Esophagus muscularis mucosa (tissue), 4 donors: ENCODE measurements around the gene GHR. TPM values are rescaled to one million over a fixed set of nuclear protein-coding genes. Genes with fewer than 3 reads are reported as not detected.
"Not testable (repeated sequence)": the region's sequence is repeated elsewhere in the genome, so short reads cannot be mapped to it uniquely, and the experiment has no call there.

Source experiments
- DNase-seq: peaks from one replicate; pipeline ENCODE4 v3.0.0-alpha.2; 2017; ENCODE audit errors: extremely low spot score
- H3K27ac ChIP-seq, 4 donors: fragments of 200-600 bp; sonication (generic); replicated peaks in 1 of 4; 1 replicate in 3 of 4; 2 replicates in 1 of 4; pipeline ENCODE4 v1.5.1; 2016 to 2019; ENCODE audit warnings: mild to moderate bottlenecking in 1 of 4
- H3K27me3 ChIP-seq, 4 donors: fragments of 200-600 bp; sonication (generic); one replicate each; pipeline versions ENCODE4 v1.5.1 to v1.6.0; 2016 to 2019
- H3K36me3 ChIP-seq, 4 donors: fragments of 200-600 bp; sonication (generic); one replicate each; pipeline ENCODE4 v1.5.1; 2016 to 2019
- H3K4me1 ChIP-seq, 4 donors: fragments of 200-600 bp; sonication (generic); one replicate each; pipeline ENCODE4 v1.5.1; 2016 to 2019
- H3K4me3 ChIP-seq, 4 donors: fragments of 200-600 bp; sonication (generic); 1 replicate in 2 of 4; 2 replicates in 2 of 4; pipeline ENCODE4 v1.5.1; 2016 to 2019; ENCODE audit warnings: mild to moderate bottlenecking in 4 of 4, moderate library complexity in 1 of 4
- H3K9me3 ChIP-seq, 4 donors: fragments of 200-600 bp; sonication (generic); 1 replicate in 3 of 4; 2 replicates in 1 of 4; pipeline ENCODE4 v1.5.1; 2016 to 2019
- EP300 ChIP-seq: sonication (generic); formaldehyde crosslinking; IDR thresholded peaks from one replicate; pipeline ENCODE4 v1.6.1; 2017; ENCODE audit warnings: antibody characterized with exemption
- POLR2A ChIP-seq: fragments of 450-650 bp; IDR thresholded peaks from one replicate; pipeline ENCODE4 v1.6.1; 2017; ENCODE audit warnings: antibody characterized with exemption, moderate library complexity, mild to moderate bottlenecking, low read depth
- POLR2AphosphoS5 ChIP-seq, 2 donors: sonication (generic); formaldehyde crosslinking; IDR thresholded peaks; one replicate each; pipeline ENCODE4 v1.6.1; 2017; ENCODE audit warnings: antibody characterized with exemption in 2 of 2
- WGBS: methylation state at CpG from one replicate; pipeline ENCODE4 v1.1.5; 2018; 5-methylcytosine and 5-hydroxymethylcytosine counted together
- intact Hi-C: fragments of 100-400 bp; cut with DNase I; formaldehyde crosslinking; loops from one replicate; pipeline ENCODE4 v1.15.1; 2023
- total RNA-seq, 4 donors: library from RNA; depleted of rRNA; stranded (reverse); fragments of >200 nt; gene quantifications; one replicate each; pipeline versions ENCODE4 v1.1.0 to v1.2.1, GENCODE V29; 2016
- TF ChIP-seq, protein P1 (sequence below), 3 experiments: fragments of 200-600 bp in 2 of 3; fragments of 450-650 bp in 1 of 3; sonication (generic) in 2 of 3; IDR thresholded peaks; one replicate each; pipeline ENCODE4 v1.5.1; 2017 to 2019; ENCODE audit warnings: antibody characterized with exemption in 3 of 3, mild to moderate bottlenecking in 2 of 3, moderate library complexity in 1 of 3

Gene GHR
- total RNA-seq, 4 donors from 2014 or later, result 5.3 to 9.1 (median 6.5) TPM

DNA sequence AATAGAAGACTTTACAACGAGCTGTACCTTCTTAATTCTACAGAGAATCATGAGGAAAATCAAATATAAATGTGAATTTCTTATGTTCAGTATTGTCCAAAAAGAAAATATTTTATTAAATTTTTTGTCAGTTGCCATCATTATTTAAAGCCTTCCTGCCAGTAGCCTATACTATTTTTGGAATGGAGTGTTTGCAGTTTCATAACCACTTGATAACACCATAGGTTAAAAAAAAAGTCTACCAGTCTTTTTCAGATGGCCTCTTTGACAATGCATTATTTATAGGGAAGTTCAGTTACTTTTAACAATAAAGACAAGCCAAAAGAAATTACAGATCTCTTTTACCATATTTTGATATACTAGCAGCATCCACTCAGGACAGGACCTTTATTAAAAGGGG, 253.1 kb downstream of the GHR start:
- intact Hi-C loops, result no loop called here
- Histone ChIP-seq H3K4me1 (no peaks in the 10 kb centered on the region), H3K36me3 (no peaks in the 10 kb centered on the region), H3K27me3 (no peaks in the 10 kb centered on the region), H3K4me3 (no peak overlapping the region), H3K9me3 (peaks cover 0 to 16% (median 5%) of the 10 kb centered on the region in 4 donors), H3K27ac (no peak overlapping the region)
- TF ChIP-seq POLR2AphosphoS5 (IDR thresholded peaks at IDR 0.05) (no peak), EP300 (no peak), POLR2A (no peak)
- TF ChIP-seq, protein P1, sequence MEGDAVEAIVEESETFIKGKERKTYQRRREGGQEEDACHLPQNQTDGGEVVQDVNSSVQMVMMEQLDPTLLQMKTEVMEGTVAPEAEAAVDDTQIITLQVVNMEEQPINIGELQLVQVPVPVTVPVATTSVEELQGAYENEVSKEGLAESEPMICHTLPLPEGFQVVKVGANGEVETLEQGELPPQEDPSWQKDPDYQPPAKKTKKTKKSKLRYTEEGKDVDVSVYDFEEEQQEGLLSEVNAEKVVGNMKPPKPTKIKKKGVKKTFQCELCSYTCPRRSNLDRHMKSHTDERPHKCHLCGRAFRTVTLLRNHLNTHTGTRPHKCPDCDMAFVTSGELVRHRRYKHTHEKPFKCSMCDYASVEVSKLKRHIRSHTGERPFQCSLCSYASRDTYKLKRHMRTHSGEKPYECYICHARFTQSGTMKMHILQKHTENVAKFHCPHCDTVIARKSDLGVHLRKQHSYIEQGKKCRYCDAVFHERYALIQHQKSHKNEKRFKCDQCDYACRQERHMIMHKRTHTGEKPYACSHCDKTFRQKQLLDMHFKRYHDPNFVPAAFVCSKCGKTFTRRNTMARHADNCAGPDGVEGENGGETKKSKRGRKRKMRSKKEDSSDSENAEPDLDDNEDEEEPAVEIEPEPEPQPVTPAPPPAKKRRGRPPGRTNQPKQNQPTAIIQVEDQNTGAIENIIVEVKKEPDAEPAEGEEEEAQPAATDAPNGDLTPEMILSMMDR (IDR thresholded peaks at IDR 0.05), result no peak
- no peak for DNase-seq
- WGBS, result 94% methylated on average over 1 of the region's 1 CpG

DNA sequence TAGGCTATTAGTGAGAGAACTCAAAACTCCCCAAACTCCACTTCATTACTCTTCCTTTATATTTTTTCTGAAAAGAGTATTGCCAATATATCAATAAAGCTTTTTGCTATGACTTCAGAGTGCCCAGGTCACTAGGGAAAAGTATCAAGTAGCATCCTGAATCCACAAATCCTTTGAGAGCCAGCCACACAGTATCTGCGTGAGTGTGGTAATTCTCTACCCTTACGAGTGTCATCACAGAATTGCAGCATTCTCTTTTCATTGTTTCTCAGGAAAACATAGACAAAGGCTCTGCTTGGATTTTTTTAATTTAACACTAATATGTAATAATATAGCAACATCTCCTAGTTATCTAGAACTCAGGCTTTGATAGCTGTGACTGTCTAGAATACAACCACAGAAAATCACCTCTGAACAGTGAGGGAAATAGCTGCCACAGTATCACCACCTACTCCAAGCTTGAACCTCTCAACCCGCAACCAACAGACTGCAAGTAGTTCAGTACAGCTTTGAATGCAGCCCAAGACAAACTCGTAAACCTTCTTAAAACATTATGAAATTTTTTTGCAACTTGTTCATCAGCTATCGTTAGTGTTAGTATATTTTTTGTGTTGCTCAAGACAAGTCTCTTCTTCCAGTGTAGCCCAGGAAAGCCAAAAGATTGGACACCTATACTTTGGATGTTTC, 254.1 kb downstream of the GHR start:
- no peak for DNase-seq
- H3K36me3 ChIP-seq, result no peaks in the 10 kb centered on the region
- TF ChIP-seq EP300 (no peak), POLR2AphosphoS5 (IDR thresholded peaks at IDR 0.05) (no peak), POLR2A (no peak)
- TF ChIP-seq, protein P1 (IDR thresholded peaks at IDR 0.05), result no peak
- intact Hi-C loops, result no loop called here
- no peaks in the 10 kb centered on the region for H3K27me3 ChIP-seq
- no peaks in the 10 kb centered on the region for H3K4me1 ChIP-seq
- 83% methylated on average over 5 of the region's 5 CpGs for WGBS
- H3K9me3 ChIP-seq, result peaks cover 0 to 12% (median 6%) of the 10 kb centered on the region in 4 donors
- H3K4me3 ChIP-seq, result no peak overlapping the region
- no peak overlapping the region for H3K27ac ChIP-seq

DNA sequence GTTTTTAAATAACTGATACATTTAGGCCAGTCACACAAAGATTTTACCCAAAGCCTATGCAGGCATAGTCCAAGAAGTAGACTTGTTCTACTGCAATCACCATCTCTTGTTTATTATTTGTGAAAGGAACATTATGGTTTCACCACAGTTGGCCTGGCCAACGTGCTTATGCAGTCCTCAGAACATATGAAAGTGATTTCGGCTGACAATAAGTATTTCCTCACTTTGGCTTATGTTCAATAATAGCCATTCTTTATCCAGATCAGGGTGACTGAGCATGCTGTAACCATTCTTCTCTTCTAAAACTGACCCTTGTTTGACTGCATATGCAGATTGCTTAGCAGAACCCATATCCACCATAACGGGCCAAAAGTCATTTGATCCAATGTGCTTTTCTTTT, 256.8 kb downstream of the GHR start:
- intact Hi-C loops, result no loop called here
- H3K4me3 ChIP-seq, result no peak overlapping the region
- WGBS, result 88% methylated on average over 3 of the region's 3 CpGs
- TF ChIP-seq POLR2AphosphoS5 (IDR thresholded peaks at IDR 0.05), result no peak
- TF ChIP-seq EP300, result no peak
- peaks cover 0 to 12% (median 11%) of the 10 kb centered on the region in 4 donors for H3K9me3 ChIP-seq
- H3K4me1 ChIP-seq, result no peaks in the 10 kb centered on the region
- no peaks in the 10 kb centered on the region for H3K27me3 ChIP-seq
- no peak overlapping the region for H3K27ac ChIP-seq
- no peak for DNase-seq
- no peaks in the 10 kb centered on the region for H3K36me3 ChIP-seq

DNA sequence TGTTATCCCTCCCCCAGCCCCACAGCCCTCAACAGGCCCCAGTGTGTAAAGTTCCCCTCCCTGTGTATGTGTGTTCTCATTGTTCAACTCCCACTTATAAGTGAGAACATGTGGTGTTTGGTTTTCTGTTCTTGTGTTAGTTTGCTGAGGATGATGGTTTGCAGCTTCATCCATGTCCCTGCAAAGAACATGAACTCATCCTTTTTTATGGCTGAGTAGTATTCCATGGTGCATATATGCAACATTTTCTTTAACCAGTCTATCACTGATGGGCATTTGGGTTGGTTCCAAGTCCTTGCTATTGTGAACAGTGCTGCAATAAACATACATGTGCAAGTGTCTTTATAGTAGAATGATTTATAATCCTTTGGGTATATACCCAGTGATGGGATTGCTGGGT, 261.8 kb downstream of the GHR start:
- H3K4me1 ChIP-seq, H3K27ac ChIP-seq, H3K4me3 ChIP-seq, H3K27me3 ChIP-seq, H3K36me3 ChIP-seq, intact Hi-C loops, DNase-seq: not testable (repeated sequence)
- peaks cover 0 to 19% (median 15%) of the 10 kb centered on the region in 4 donors for H3K9me3 ChIP-seq

DNA sequence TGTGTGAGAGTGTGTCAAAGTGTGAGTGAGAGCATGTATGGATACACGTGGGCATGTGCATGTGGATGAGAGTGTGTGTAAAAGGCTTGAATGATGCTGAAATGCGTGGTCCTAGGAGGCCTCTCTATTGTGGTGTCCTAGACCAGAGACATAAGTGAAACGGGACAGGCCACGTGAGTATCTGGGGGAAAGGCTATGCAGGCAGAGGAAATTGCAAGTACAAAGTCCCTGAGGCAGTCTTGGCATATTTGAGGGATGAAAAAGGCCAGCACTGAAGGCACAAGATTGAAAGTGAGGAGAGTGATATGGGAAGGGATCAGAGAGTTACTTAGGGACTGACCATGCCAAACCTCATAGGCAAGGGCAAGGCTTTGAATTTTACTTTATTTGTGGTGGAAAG, 266.2 kb downstream of the GHR start:
- intact Hi-C loops, result no loop called here
- no peak for DNase-seq
- H3K36me3 ChIP-seq, result no peaks in the 10 kb centered on the region
- TF ChIP-seq, protein P1 (IDR thresholded peaks at IDR 0.05), result no peak
- no peak for TF ChIP-seq POLR2A
- no peaks in the 10 kb centered on the region for H3K27me3 ChIP-seq
- peaks cover 0 to 12% (median 3%) of the 10 kb centered on the region in 4 donors for H3K9me3 ChIP-seq
- H3K4me3 ChIP-seq, result no peak overlapping the region
- peaks cover 4 to 20% (median 19%) of the 10 kb centered on the region in 4 donors for H3K4me1 ChIP-seq
- no peak overlapping the region for H3K27ac ChIP-seq
- 69% methylated on average over 4 of the region's 4 CpGs for WGBS

DNA sequence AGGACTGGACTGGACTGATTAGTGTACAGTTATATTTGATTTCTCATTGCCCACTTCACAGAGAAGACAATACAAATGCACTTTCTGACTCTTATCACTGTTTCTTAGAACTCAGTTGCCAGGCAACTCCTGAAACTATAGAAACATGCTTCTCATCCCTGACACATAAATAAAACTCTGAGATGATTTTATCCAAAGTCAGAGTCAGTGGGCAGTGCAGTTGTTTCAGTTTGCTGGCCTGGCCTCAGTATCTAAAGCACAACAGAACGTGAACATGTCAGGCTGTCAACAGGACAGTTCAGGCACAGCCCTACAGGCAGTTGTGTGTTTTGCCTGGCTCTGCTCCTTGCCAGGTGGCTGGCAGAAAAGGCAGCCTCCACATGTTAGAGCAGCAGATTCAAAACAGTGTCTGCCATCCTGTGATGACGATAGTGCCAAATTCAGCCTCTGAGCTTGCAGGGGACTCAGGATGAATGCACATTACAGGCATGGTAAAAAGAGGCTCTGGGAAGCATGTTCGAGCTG, 268.2 kb downstream of the GHR start:
- H3K4me1 ChIP-seq, result peaks cover 4 to 20% (median 19%) of the 10 kb centered on the region in 4 donors
- peak overlapping the region in 1 of 4 donors; percentile 17 for H3K27ac ChIP-seq
- no peak for DNase-seq
- peaks cover 0 to under 1% (median 0%) of the 10 kb centered on the region in 4 donors for H3K9me3 ChIP-seq
- TF ChIP-seq, protein P1 (IDR thresholded peaks at IDR 0.05), result no peak
- no peak for TF ChIP-seq POLR2AphosphoS5 (IDR thresholded peaks at IDR 0.05)
- no peak for TF ChIP-seq POLR2A
- TF ChIP-seq EP300, result no peak
- intact Hi-C loops, result no loop called here
- H3K4me3 ChIP-seq, result no peak overlapping the region
- H3K36me3 ChIP-seq, result no peaks in the 10 kb centered on the region
- H3K27me3 ChIP-seq, result no peaks in the 10 kb centered on the region
- WGBS, result 12% methylated on average over 3 of the region's 3 CpGs
